ENCODE data around the gene SNX17.
A peak's percentile ranks its signal among the peaks of the same experiment; 100 is the strongest.
"Not testable (repeated sequence)": the region's sequence is repeated elsewhere in the genome, so short reads cannot be mapped to it uniquely, and the experiment has no call there.

The SNX17 gene

DNA sequence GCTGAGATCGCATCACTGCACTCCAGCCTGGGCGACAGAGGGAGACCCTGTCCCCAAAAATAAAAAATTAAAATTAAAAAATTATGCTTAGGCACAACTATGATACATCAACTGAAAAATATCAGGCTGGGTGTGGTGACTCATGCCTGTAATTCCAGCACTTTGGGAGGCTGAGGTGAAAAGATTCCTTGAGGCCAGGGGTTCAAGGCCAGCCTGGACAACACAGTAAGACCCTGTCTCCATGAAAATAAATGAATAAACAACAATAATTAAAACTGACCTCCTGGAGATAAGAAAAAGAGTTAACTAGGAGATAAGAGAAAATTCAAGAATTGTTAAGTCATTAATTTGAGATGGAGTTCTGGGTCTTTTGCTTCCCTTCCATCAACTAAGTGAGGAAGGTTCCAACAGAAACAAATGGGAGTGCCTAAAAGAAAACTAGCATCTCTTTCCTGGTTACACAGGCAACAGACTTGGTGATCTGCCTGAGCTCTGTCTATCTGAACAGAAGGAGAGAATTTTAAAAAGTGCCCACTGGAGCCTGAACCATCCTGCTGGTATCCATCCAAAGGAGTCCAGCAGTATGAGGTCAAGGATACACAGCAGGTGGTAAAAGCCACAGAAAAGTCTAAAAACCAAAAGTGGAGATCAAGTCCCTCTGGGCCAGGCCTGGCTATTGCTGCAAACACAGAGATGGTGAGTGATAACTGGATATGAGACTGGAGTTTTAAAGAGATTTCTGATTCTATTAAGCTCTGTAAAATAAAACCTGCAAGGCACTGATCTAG, 30.1 kb downstream of the SNX17 start:
- no peak for DNase-seq (ENCODE audit: low spot score)

DNA sequence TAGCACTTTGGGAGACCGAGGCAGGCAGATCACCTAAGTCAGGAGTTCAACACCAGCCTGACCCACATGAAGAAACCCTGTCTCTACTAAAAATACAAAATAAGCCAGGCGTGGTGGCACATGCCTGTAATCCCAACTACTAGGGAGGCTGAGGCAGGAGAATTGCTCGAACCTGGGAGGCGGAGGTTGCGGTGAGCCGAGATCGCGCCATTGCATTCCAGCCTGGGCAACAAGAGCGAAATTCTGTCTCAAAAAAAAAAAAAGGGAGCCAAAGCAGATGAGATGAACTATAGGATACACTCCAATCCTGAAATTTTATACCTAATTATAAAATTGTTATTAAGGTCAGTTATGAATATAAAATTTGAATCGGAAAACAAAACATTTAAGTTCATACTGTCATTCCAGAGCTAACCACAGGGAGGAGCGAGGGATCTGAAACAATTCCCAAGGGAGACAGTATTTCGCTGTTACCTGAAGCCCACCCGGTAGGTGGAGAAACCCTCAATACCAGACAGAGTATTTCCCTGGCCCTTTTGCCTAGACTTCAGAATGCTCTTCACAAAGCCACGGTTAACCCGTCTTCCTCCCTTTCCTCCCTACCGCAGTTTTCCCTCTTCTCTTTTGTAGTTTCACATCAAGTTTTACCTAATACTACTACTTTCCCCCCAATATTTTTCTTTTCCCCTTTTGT, 37.5 kb downstream of the SNX17 start:
- DNase-seq (ENCODE audit: low spot score): no peak

DNA sequence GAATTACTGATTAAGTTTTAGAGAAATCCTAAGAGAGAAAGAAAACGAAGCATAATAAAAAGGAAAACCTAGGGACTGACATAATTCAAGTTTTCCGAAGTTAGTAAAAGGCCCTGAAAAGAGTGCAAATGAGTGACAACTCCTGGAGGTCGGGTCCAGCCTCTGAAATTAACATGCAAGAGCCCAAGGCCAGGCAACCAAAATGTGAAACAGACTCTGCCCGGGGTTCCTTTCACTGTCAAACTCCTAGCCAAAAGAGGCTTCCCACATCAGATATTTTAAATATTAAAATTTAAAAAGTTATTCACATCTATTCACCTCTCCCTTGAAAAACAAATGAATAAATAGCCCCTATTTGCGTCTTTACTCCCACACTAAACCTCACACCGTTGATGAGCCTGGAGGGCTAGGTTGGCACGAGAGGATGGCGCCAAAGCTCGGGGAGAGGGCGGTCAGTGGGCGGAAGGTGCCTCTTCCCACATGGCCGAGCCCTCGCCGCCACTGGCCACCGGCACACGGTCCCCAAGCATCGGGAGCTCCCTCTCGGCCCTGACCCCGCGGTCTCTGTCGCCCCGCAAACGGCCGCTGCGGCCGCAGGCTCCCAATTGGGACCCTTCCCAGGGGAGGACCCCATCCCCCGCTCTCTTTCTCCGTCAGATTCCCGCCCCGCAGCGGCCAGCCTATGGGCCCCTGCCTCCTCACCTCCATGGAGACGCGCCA, 38.3 kb downstream of the SNX17 start:
- no peak for DNase-seq (ENCODE audit: low spot score)

DNA sequence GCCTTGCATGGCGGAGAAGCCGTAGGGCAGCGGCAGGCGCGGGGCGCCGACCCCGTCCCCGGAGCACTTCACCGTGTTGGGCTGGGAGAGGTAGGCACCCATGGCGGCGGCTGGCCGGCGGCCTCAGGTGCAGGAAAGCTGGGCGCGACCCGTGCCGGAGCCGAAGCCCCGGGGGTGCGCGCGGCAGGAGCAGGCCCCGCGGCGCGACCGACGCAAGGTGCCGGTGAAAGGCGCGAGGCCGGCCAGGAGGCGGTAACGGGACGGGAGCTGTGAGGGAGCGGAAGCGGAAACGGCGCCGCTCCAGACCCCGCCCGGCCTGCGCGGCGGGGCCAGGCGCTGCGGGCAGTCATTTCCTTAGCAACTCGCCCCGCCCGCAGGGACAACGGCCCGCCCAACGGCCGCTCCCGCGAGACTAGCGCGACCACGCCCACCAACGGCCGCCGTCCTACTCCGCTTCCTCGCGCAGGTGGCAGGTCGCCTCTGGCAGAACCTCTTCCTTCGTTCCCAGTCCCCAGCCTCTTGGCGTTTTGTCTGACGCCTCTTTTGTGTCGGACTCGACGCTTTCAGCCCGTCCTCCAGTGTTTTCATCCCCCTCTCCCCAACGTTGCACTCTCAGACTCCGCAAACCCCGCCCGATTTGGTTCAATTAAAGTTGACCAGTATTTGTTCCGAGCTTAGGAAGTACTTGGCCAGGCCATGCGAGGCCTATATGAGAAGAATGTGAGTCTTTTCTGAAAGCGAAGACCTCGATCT, 39.1 kb downstream of the SNX17 start, which contains the start of gene PPM1G:
TSS of gene PPM1G (minus strand) at position 271 of the 753 bp plus-strand sequence. CDS start at position 102, 169 bp downstream.
- peak; percentile 94 for DNase-seq (ENCODE audit: low spot score)

DNA sequence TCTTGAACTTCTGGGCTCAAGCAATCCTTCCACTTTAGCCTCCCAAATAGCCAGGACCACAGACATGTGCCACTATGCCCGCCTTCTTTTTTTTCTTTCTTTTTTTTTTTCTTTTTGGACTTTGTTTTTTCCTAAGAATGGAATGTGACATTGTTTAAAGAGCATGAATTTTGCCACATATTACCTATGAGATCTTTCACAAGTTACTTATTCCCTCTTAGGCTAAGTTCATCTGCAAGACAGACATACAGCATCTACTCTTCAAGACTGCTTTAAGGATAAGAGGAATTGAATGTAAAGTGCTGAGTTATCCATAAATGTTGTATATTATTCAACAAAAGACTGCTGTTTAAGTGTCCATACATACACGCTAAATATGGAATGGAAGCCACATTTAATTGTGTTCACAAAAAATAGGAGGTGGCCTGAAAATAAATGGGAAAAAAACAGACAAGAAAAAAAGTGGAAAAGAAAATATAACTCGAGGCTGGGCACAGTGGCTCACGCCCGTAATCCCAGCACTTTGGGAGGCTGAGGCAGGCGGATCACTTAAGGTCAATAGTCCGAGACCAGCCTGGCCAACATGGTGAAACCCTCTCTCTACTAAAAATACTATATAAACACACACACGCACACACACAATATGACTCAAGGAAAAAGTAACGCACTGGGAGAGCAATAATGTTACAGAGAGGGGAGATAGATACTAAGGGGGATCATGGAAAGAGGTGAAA, 42.2 kb downstream of the SNX17 start:
- no peak for DNase-seq (ENCODE audit: low spot score)

DNA sequence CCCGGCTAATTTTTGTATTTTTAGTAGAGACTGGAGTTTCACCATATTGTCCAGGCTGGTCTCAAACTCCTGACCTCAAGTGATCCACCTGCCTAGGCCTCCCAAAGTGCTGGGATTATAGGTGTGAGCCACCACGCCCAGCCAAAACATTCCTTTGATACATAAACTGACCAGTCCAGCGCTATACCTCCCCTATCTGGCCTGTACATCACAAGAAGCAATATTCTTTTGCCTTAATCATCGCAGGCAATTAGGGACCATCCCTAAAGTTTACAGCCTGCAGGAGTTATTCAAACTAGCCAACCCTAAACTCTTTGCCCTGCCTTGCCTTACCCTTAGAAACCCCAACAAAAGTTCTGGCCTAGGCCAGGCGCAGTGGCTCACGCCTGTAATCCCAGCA, 45.7 kb downstream of the SNX17 start:
- DNase-seq (ENCODE audit: low spot score): no peak

DNA sequence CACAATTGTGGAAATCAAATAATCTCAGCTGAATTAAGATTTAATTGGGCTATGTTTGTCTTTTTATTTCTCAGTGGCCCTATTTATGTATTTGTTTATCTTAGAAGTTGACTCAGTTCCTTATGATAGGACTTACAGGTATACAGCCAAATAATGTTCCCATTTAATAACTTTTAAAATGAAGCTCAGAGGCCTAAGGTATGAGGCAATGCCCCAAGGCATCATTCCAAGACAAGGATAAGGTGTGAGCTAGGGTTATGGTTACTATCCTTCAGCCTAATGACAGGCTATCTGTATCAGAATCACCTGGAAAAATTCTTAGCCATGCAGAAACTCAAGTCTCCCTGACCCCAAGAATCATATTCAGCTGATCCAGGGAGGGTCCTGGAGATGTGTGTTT, 50.6 kb downstream of the SNX17 start:
- DNase-seq (ENCODE audit: low spot score): no peak

DNA sequence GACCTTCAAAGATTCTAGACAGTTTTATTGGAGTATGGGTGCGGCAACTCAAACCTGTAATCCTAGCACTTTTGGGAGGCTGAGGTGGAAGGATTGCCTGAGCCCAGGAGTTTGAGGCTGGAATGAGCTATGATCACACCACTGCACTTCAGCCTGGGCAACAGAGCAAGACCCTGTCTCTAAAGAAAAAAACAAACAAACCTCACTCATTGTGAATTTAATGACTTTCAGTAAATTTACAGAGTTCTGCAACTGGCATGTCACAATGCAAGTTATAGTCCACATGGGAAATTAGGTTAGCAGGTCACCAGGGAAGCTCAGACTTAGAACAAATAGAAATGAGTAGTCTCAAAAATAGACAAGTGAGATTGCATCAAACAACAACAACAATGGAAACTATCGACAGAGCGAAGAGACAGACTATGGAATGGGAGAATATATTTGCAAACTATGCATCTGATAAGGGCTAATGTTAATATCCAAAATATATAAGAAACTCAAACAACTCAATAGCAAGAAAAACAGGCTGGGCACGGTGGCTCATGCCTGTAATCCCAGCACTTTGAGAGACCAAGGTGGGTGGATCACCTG, 51.3 kb downstream of the SNX17 start:
- no peak for DNase-seq (ENCODE audit: low spot score)

DNA sequence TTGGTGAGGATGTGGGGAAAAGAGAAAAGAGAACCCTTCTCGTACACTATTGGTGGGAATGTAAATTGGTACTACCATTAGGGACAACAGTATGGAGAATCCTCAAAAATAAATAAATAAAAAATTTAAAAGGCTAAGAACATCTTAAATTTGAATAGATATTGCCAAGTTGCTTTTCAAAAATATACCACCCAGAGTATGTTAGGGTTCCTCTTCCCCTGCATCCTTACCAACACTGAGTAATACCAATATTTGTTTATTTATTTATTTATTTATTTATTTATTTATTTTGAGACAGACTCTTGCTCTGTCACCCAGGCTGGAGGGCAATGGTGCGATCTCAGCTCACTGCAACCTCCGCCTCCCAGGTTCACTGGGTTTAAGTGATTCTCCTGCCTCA, 52.5 kb downstream of the SNX17 start:
- DNase-seq (ENCODE audit: low spot score): no peak

DNA sequence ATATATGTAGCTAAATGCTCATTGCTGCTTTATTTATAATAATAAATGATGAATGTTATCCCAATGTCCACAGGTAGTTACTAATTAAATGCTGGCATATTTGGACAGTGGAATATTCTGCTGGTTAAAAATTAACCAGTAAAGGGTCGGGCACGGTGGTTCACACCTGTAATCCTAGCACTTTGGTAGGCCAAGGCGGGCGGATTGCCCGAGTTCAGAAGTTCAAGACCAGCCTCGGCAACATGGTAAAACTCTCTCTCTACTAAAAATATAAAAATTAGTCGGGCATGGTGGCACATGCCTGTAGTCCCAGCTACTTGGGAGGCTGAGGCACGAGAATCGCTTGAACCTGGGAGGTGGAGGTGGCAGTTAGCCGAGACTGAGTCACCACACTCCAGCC, 54.6 kb downstream of the SNX17 start:
- DNase-seq (ENCODE audit: low spot score): not testable (repeated sequence)
